PFSK-1 (cell line): ENCODE measurements around the gene PHACTR4.

Experiments
- FOXP2 ChIP-seq: optimal IDR thresholded peaks from 2 replicates; pipeline ENCODE3; 2011; ENCODE audit warnings: borderline replicate concordance, control low read depth, inconsistent platforms; ENCODE audit not compliant: insufficient read depth; ENCODE audit errors: extremely low read length, extremely low read depth
- POLR2AphosphoS5 ChIP-seq: IDR thresholded peaks from 2 replicates; pipeline ENCODE4 v1.6.1; 2012; ENCODE audit warnings: low read depth, mild to moderate bottlenecking, control low read depth, low read length, moderate library complexity
- TAF1 ChIP-seq: IDR thresholded peaks from 2 replicates; pipeline ENCODE4 v1.6.1; 2012; ENCODE audit warnings: low read length, control low read depth, borderline replicate concordance; ENCODE audit not compliant: insufficient read depth

- no peak for TF ChIP-seq POLR2AphosphoS5
- no peak for TF ChIP-seq TAF1
- TF ChIP-seq FOXP2, result no peak
Observed at GRCh38 chr1:28519946-28520725, 150.6 kb downstream of the PHACTR4 start.
